A549 treated with AZD9567 at 1 μM for 4 hours (cell line): ENCODE results near the gene LRFN2. TPM values are rescaled to one million over a fixed set of nuclear protein-coding genes. Genes with fewer than 3 reads are reported as not detected.

Experiments used
- total RNA-seq: library from RNA; stranded (reverse); fragments of 200-300 nt; extraction: Qiagen RNA extraction; gene quantifications from 5 replicates; pipeline ENCODE4 v1.2.3, GENCODE V29; 2022; ENCODE audit not compliant: insufficient read depth

The LRFN2 gene
- not detected in 5 replicates for total RNA-seq

DNA sequence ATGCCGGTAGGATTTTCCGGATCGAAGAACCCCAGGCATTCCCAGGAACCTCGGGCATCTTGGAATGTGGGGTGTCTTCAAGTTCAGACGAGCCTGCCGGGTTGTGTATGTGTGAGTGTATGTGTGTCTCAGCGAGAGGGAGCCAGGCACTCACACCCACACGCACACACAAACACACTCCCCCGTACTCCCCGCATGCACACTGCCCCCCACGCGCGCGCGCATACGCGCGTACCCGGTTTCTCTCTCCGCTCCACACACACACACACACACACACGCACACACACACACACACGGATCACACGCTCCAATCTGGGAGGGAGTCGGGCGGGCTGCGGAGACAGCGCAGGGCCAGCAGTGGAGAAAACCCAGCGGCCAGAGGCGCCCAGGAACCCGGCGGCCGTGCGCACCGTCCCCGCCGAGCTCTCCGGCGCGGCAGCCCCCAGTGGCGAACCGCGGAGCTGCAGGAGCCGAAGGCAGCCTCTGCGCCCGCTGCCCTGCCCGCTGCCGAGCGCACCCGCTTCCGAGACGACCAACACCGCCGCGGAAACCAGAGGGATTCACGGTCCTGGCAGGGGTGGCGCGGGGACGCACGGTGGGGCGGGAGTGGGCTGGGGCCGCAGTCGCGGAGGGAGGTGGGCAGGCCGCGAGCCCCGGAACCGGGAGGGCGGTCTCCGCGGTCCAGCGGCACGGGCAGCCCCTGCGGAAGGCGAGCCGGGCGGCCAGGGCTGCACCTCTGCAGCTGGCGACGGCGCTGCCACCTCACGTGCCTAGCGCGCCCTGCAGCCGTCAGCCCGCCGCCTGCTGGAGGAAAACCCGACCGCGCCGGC is at the start of gene LRFN2:
TSS of gene LRFN2 (minus strand) at position 125 of the 830 bp plus-strand sequence.

